A549 treated with RU486 at 1 μM for 4 hours (cell line): Measurements from ENCODE around the gene HCN1. TPM values are rescaled to one million over a fixed set of nuclear protein-coding genes. Genes with fewer than 3 reads are reported as not detected.

Source experiments
- total RNA-seq: library from RNA; stranded (reverse); fragments of 200-300 nt; extraction: Qiagen RNA extraction; gene quantifications from 5 replicates; pipeline ENCODE4 v1.2.3, GENCODE V29; 2022; ENCODE audit warnings: low read depth

Gene HCN1
- total RNA-seq: not detected in 5 replicates

DNA sequence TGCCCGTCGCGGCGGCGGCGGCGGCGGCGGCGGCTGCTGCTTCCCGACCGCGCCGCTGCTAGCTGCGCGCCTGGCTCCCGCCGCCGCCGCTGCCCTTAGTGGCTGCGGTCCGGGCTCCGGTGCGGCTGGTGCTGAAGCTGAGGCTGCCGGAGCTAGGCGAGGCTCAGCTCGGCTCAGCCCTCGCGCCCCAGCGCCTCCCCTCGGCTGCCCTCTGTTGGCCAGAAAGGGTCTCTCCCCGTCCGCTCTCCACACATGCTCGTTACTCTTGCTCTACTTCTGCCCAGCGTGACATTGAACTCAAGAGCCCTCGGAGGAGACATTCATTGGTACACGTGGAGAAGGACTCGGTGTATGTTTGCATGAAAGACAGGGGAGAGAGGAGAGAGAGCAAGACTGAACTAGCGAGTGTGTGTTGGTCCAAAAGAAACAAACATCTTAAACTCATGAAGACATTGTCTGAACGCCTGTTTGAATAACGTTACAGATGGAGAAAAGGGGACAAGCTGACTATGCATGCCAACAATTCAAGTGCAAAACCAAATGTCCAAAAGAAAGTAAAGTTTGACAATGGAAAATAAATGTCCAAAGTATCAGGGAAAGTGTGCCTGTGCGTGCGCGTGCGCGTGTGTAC lies at the start of gene HCN1:
Gene HCN1, minus strand, starts transcription at position 175 of the 631 bp plus-strand sequence.

